LNCaP clone FGC (cell line): ENCODE results near the gene PEX14.

Experiments used
- DNase-seq: peaks from one replicate; pipeline ENCODE4 v3.0.0-alpha.2; 2011; ENCODE audit warnings: low read depth
- H3K4me3 ChIP-seq: 2 replicates; pipeline ENCODE4 v1.5.1; 2011; ENCODE audit warnings: mild to moderate bottlenecking, low read depth, low read length, control low read depth
- TF ChIP-seq, protein P1 (sequence below): IDR thresholded peaks from 2 replicates; pipeline ENCODE4 v1.5.1; 2012; ENCODE audit warnings: mild to moderate bottlenecking; ENCODE audit not compliant: control insufficient read depth, insufficient read depth; ENCODE audit errors: extremely low read depth

Gene PEX14

DNA sequence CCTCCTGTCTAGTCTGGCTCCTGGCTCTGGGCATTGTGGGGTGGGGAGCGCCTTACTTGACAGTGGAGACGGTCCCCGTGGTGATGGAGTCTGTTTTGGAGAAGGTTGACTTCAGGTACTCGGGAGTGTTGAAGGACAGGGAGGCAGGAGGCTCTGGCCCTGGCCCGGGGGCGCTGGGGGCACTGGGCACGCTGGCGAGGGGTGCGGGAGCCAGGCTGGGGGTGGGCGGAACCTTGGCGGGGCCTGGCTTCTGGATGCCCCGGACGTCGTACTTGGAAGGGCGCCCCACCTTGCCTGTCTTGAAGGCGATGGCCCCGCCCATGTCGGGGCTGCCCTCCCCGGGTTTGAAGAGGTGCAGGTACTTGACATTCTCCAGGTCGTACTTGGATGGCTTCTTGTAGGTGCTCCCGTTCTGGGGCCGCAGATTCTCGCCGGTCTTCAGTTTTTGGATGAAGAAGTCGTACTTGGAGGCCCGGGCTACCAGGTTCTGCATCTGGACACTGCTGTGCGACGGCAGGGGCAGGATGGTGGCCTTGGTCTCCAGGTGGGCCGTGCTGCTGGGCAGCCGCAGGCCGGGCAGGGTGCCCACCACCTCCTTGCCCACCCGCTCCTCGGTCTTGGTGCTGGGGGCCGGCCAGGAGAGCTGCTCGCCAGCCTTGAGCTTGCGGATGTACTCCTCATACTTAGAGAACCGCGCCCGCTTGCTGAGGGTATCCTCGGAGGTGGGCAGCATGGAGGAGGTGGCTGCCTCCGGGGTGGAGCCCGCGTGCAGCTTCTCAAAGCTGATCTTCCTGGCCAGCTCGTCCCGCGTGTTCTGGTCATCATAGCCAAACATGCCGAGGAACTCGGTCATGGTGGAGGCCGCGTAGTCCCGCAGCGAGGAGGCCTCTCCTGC is 185.1 kb downstream of the PEX14 start:
- DNase-seq, result no peak
- TF ChIP-seq, protein P1, sequence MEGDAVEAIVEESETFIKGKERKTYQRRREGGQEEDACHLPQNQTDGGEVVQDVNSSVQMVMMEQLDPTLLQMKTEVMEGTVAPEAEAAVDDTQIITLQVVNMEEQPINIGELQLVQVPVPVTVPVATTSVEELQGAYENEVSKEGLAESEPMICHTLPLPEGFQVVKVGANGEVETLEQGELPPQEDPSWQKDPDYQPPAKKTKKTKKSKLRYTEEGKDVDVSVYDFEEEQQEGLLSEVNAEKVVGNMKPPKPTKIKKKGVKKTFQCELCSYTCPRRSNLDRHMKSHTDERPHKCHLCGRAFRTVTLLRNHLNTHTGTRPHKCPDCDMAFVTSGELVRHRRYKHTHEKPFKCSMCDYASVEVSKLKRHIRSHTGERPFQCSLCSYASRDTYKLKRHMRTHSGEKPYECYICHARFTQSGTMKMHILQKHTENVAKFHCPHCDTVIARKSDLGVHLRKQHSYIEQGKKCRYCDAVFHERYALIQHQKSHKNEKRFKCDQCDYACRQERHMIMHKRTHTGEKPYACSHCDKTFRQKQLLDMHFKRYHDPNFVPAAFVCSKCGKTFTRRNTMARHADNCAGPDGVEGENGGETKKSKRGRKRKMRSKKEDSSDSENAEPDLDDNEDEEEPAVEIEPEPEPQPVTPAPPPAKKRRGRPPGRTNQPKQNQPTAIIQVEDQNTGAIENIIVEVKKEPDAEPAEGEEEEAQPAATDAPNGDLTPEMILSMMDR, result no peak
- no peak overlapping the region for H3K4me3 ChIP-seq

GRCh38 chr1:10661453-10661852 is 186.7 kb downstream of the PEX14 start:
- H3K4me3 ChIP-seq, result no peak overlapping the region
- no peak for DNase-seq
- TF ChIP-seq, protein P1, result no peak

- DNase-seq, result no peak
- no peak overlapping the region for H3K4me3 ChIP-seq
- TF ChIP-seq, protein P1, result no peak
Observed at GRCh38 chr1:10662090-10662688, 187.4 kb downstream of the PEX14 start.

DNA sequence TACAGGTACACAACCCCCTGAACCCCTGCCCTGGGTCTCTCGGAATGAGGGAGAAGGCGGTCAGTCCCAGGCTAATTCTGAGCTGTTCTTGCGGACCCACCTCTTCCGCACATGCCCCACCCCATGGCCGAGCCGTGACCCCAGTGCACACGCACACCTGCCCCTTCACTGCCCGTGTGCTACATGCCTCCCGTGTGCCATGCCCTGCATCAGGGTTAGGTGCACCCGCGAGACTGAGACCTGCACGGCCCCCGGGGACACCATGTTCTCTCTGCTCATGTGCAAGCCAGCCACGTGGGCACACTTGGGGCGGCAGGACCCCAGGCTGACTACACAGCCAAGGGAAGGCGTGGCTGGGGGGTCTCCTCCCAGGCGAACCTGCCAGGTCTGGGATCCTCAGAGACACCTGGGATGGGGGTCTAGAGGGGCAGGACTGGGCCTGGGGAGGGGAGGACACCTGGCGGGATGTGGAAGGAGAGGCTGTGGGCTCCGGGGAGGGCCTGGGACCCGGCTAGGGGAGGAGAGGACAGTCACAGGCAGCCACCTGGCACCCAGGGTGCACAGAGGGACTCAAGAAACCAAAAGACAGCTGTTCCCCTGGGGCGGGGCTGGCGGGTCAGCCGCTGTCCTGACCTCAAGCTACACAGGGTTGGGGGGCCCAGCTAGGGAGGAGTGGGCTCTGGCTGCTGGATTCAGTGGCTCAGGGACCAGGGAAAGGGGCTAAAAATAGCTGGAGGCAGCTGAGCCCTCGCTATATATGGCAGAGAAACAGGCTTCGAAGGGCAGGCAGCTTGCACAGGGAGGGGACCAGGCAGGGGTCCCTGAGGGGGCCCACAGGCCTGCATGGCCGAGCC is 188.3 kb downstream of the PEX14 start:
- H3K4me3 ChIP-seq, result no peak overlapping the region
- TF ChIP-seq, protein P1, result no peak
- no peak for DNase-seq

- TF ChIP-seq, protein P1, result no peak
- DNase-seq, result no peak
- no peak overlapping the region for H3K4me3 ChIP-seq
Observed at GRCh38 chr1:10663678-10664035, 188.9 kb downstream of the PEX14 start.

- TF ChIP-seq, protein P1, result no peak
- no peak overlapping the region for H3K4me3 ChIP-seq
- no peak for DNase-seq
Observed at GRCh38 chr1:10664251-10664650, 189.5 kb downstream of the PEX14 start.
